ENCODE results near the gene STARD5. TPM values are rescaled to one million over a fixed set of nuclear protein-coding genes. Genes with fewer than 3 reads are reported as not detected.

The STARD5 gene
- polyA plus RNA-seq, 2 of the 4 experiments (the other 2 are of a cell fraction) = 2.1 to 2.8 TPM

DNA sequence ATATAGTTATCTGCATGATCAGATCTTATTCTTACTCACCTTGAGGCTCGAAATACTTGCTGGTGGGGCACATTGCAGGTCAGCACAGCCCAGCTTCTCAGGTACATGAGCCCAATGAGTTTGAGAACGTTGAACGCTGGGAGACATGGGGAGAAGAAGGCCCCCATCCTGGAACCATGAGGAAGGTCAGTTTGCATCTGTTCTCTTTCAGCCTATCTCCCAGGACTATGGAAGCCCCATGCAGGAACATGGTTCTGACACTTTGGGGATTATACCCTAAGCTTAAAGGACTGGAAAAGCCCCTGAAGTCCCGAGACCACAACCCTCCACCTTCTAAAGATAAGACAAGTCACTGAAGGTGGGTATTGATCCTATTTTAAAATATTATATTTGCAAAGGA is 17.4 kb upstream of the STARD5 start:
- DNase-seq (ENCODE audit: low read depth in 1 of 2, low spot score in 1 of 2) (no peak), ATAC-seq (no peak), FAIRE-seq (no peak)
- 3% methylated on average over 4 of the region's 4 CpGs for WGBS (ENCODE audit: missing lambda C conversion rate)
- TF ChIP-seq KDM1A (IDR thresholded peaks at IDR 0.05; ENCODE audit: low read depth) (no peak), CEBPB (IDR thresholded peaks at IDR 0.05) (no peak), HDAC2 (IDR thresholded peaks at IDR 0.05) (no peak), RFX5 (IDR thresholded peaks at IDR 0.05) (no peak), CHD4 (IDR thresholded peaks at IDR 0.05; ENCODE audit: borderline replicate concordance) (no peak), BHLHE40 (IDR thresholded peaks at IDR 0.05; ENCODE audit: low read depth, low read length) (no peak), CHD2 (IDR thresholded peaks at IDR 0.05; ENCODE audit: low read length, partially characterized antibody) (no peak), GATA3 (IDR thresholded peaks at IDR 0.05; ENCODE audit: borderline replicate concordance) (no peak), RNF2 (IDR thresholded peaks at IDR 0.05; ENCODE audit: borderline replicate concordance, low read depth) (no peak)
- TF ChIP-seq, protein P1, sequence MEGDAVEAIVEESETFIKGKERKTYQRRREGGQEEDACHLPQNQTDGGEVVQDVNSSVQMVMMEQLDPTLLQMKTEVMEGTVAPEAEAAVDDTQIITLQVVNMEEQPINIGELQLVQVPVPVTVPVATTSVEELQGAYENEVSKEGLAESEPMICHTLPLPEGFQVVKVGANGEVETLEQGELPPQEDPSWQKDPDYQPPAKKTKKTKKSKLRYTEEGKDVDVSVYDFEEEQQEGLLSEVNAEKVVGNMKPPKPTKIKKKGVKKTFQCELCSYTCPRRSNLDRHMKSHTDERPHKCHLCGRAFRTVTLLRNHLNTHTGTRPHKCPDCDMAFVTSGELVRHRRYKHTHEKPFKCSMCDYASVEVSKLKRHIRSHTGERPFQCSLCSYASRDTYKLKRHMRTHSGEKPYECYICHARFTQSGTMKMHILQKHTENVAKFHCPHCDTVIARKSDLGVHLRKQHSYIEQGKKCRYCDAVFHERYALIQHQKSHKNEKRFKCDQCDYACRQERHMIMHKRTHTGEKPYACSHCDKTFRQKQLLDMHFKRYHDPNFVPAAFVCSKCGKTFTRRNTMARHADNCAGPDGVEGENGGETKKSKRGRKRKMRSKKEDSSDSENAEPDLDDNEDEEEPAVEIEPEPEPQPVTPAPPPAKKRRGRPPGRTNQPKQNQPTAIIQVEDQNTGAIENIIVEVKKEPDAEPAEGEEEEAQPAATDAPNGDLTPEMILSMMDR (IDR thresholded peaks at IDR 0.05) = no peak
- TF ChIP-seq, protein P2, sequence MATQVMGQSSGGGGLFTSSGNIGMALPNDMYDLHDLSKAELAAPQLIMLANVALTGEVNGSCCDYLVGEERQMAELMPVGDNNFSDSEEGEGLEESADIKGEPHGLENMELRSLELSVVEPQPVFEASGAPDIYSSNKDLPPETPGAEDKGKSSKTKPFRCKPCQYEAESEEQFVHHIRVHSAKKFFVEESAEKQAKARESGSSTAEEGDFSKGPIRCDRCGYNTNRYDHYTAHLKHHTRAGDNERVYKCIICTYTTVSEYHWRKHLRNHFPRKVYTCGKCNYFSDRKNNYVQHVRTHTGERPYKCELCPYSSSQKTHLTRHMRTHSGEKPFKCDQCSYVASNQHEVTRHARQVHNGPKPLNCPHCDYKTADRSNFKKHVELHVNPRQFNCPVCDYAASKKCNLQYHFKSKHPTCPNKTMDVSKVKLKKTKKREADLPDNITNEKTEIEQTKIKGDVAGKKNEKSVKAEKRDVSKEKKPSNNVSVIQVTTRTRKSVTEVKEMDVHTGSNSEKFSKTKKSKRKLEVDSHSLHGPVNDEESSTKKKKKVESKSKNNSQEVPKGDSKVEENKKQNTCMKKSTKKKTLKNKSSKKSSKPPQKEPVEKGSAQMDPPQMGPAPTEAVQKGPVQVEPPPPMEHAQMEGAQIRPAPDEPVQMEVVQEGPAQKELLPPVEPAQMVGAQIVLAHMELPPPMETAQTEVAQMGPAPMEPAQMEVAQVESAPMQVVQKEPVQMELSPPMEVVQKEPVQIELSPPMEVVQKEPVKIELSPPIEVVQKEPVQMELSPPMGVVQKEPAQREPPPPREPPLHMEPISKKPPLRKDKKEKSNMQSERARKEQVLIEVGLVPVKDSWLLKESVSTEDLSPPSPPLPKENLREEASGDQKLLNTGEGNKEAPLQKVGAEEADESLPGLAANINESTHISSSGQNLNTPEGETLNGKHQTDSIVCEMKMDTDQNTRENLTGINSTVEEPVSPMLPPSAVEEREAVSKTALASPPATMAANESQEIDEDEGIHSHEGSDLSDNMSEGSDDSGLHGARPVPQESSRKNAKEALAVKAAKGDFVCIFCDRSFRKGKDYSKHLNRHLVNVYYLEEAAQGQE (IDR thresholded peaks at IDR 0.05) = no peak
- H3K9me3 ChIP-seq = no peaks in the 10 kb centered on the region
- POLR2A ChIA-PET = no interaction called here
- no peak overlapping the region for H3K27ac ChIP-seq
- CTCF ChIA-PET = interaction anchor here (1.1 to 4.2 kb wide), 5 partner anchors 9 to 75 kb away, joined by 3 to 18 read pairs (median 4); no protein-coding TSS in a partner anchor
- H3K4me1 ChIP-seq = peaks cover 13% of the 10 kb centered on the region; the same call in 2 of the 3 replicates
- H3K4me3 ChIP-seq = no peak overlapping the region
- no peak overlapping the region for H3K4me2 ChIP-seq

DNA sequence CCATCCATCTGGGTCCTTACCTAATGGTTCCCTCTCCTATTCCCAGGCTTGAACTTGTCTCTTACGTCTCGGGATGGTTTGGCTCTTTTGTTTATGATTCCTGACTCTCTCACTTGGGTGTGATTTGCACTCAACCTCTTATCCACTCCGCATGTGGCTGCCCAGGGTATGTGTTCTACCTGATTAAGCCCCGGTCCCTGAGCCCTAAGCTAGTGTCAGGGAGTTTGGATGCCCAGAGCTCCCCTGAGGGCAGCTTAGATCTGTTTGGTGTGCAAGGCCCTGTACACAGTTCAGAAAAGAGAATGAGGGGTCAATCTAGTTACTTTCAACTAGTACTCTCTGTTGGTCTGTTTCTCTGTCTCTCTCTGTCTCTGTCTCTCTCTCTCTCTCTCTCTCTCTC is 15.9 kb upstream of the STARD5 start:
- TF ChIP-seq, protein P3, sequence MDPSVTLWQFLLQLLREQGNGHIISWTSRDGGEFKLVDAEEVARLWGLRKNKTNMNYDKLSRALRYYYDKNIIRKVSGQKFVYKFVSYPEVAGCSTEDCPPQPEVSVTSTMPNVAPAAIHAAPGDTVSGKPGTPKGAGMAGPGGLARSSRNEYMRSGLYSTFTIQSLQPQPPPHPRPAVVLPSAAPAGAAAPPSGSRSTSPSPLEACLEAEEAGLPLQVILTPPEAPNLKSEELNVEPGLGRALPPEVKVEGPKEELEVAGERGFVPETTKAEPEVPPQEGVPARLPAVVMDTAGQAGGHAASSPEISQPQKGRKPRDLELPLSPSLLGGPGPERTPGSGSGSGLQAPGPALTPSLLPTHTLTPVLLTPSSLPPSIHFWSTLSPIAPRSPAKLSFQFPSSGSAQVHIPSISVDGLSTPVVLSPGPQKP (IDR thresholded peaks at IDR 0.05; ENCODE audit: low read depth, low read length) = no peak
- TF ChIP-seq FOXS1 (CRISPR knock-in tag; IDR thresholded peaks at IDR 0.05) (no peak), GATA3 (IDR thresholded peaks at IDR 0.05; ENCODE audit: borderline replicate concordance) (no peak), FOSB (CRISPR knock-in tag; IDR thresholded peaks at IDR 0.05) (no peak), EHF (CRISPR knock-in tag; IDR thresholded peaks at IDR 0.05) (no peak), ESRRA (IDR thresholded peaks at IDR 0.05; ENCODE audit: borderline replicate concordance, low read length) (no peak), KDM1A (IDR thresholded peaks at IDR 0.05; ENCODE audit: low read depth) (no peak), JUNB (IDR thresholded peaks at IDR 0.05) (no peak)
- ATAC-seq (no peak), FAIRE-seq (no peak), DNase-seq (ENCODE audit: low read depth in 1 of 2, low spot score in 1 of 2) (no peak)
- H3K9me3 ChIP-seq = no peaks in the 10 kb centered on the region
- no peak overlapping the region for H3K4me3 ChIP-seq
- H3K27ac ChIP-seq = no peak overlapping the region
- POLR2A ChIA-PET = no interaction called here
- peaks cover 13% of the 10 kb centered on the region; the same call in 2 of the 3 replicates for H3K4me1 ChIP-seq
- no peak overlapping the region for H3K4me2 ChIP-seq
- CTCF ChIA-PET = interaction anchor here (1.0 to 4.2 kb wide), 7 partner anchors 10 to 73 kb away, joined by 3 to 18 read pairs (median 4); no protein-coding TSS in a partner anchor
- 4% methylated on average over 4 of the region's 4 CpGs for WGBS (ENCODE audit: missing lambda C conversion rate)
